ENCODE measurements around the gene EEPD1. TPM values are rescaled to one million over a fixed set of nuclear protein-coding genes. Genes with fewer than 3 reads are reported as not detected.

EEPD1 gene
- total RNA-seq, 4 donors from 2014 or later: 19.8 to 46.3 (median 29.3) TPM

DNA sequence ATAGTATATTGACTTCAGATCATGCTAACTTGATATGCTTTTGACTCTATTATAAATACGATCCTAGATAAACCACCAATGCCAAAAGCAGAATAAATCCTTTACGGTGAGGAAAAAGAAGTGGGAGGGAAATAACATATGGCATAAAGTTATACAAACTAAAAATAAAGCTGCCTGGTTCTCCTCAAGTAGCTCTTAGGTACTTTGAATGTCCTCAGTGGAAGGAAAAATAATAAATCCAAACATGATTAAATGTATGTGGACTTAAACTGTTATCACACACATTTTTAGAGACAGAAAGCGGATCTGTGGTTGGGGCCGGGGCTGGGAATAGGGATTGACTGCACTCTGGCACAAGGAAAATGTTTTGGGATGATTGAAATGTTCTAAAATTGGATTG, 23.6 kb downstream of the EEPD1 start:
- H3K9me3 ChIP-seq: no peaks in the 10 kb centered on the region
- H3K27me3 ChIP-seq: no peaks in the 10 kb centered on the region
- DNase-seq: no peak
- H3K36me3 ChIP-seq: no peaks in the 10 kb centered on the region
- TF ChIP-seq POLR2A (IDR thresholded peaks at IDR 0.05): no peak
- TF ChIP-seq, protein P1, sequence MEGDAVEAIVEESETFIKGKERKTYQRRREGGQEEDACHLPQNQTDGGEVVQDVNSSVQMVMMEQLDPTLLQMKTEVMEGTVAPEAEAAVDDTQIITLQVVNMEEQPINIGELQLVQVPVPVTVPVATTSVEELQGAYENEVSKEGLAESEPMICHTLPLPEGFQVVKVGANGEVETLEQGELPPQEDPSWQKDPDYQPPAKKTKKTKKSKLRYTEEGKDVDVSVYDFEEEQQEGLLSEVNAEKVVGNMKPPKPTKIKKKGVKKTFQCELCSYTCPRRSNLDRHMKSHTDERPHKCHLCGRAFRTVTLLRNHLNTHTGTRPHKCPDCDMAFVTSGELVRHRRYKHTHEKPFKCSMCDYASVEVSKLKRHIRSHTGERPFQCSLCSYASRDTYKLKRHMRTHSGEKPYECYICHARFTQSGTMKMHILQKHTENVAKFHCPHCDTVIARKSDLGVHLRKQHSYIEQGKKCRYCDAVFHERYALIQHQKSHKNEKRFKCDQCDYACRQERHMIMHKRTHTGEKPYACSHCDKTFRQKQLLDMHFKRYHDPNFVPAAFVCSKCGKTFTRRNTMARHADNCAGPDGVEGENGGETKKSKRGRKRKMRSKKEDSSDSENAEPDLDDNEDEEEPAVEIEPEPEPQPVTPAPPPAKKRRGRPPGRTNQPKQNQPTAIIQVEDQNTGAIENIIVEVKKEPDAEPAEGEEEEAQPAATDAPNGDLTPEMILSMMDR (IDR thresholded peaks at IDR 0.05): no peak
- no peak overlapping the region for H3K4me3 ChIP-seq
- H3K4me1 ChIP-seq: no peaks in the 10 kb centered on the region
- H3K27ac ChIP-seq: peak overlapping the region in 1 of 4 donors; percentile 42

DNA sequence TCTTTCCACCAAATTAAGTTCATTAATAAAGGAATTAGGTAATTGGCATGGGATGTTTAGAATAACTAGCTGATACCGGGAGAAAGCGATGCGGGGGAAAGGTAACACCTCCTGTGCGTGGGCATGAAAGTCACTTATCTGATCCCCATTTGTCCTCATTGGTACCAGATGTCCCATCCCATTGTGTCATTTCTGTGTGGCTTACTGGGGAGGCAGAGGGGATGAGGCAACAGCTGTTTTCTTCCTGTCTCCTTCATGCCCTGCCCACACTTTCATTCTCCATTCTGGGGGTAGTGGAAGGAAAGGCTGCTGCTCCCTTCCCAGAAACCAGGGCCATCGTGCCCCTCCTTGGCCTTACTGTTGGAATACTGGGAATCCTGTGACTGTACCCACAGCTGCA, 27.1 kb downstream of the EEPD1 start:
- H3K4me1 ChIP-seq: no peaks in the 10 kb centered on the region
- TF ChIP-seq, protein P1 (IDR thresholded peaks at IDR 0.05): no peak
- TF ChIP-seq POLR2A (IDR thresholded peaks at IDR 0.05): no peak
- H3K27ac ChIP-seq: no peak overlapping the region
- H3K9me3 ChIP-seq: no peaks in the 10 kb centered on the region
- H3K4me3 ChIP-seq: no peak overlapping the region
- DNase-seq: no peak
- H3K36me3 ChIP-seq: no peaks in the 10 kb centered on the region
- H3K27me3 ChIP-seq: no peaks in the 10 kb centered on the region

DNA sequence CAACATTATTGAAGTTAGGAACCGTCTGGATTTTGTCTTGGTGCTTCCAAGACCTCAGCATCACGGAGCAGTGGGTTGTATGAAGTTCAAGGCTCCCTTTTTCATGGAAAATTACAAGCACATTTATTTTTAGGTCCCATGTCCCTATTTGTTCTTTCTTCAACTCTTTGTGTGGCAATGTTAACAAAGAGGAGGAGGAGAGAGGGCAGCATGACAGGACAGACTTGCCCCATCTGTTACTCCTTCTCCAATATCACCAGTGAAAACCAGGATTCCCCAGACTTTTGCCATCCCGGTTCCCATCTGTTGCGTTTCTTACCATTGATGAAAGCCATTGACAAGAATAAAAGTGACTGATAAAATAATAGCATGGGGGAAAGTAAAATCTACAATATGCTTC, 28.6 kb downstream of the EEPD1 start:
- no peaks in the 10 kb centered on the region for H3K9me3 ChIP-seq
- H3K27ac ChIP-seq: no peak overlapping the region
- TF ChIP-seq, protein P1 (IDR thresholded peaks at IDR 0.05): no peak
- TF ChIP-seq POLR2A (IDR thresholded peaks at IDR 0.05): no peak
- H3K27me3 ChIP-seq: no peaks in the 10 kb centered on the region
- no peak overlapping the region for H3K4me3 ChIP-seq
- DNase-seq: no peak
- no peaks in the 10 kb centered on the region for H3K4me1 ChIP-seq
- H3K36me3 ChIP-seq: no peaks in the 10 kb centered on the region

DNA sequence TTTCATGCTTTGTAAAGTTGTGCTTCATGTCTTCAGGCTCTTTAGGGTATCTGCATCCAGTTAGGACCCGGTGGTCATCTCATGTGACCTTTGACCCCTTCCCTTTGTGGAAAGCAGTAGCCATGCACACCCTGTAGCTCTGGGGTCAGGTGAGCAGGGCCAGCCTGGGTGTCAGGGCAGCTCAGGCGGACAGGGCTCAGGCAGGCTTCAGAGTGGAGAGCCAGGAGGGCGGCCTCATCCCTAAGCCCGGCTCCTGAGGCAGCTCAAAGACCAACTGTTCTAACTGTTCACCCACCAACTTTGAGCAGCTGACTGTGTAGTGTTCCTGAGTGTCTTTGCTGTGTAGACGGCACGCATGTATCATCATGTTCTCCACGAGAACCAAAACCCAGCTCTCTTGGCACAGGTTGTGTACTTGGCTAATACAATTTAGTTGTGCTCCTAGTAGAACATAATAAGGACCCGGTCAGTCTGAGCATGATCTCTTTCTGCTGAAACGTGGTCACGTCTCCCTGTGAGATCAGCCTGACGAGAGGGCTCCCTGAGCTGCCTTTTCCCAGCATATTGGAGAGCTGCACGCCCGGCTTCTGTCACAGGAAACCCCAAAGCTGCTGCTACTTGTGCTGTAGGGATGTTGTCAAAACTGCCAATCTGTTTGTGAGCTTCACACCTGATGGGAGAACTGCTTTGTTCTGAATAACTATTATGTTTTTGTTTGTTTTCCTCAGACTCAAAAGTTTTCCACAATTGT, 30.0 kb downstream of the EEPD1 start:
- Histone ChIP-seq H3K4me3 (no peak overlapping the region), H3K36me3 (no peaks in the 10 kb centered on the region), H3K9me3 (no peaks in the 10 kb centered on the region), H3K27me3 (no peaks in the 10 kb centered on the region), H3K27ac (no peak overlapping the region), H3K4me1 (no peaks in the 10 kb centered on the region)
- no peak for DNase-seq
- TF ChIP-seq, protein P1 (IDR thresholded peaks at IDR 0.05): no peak
- no peak for TF ChIP-seq POLR2A (IDR thresholded peaks at IDR 0.05)

DNA sequence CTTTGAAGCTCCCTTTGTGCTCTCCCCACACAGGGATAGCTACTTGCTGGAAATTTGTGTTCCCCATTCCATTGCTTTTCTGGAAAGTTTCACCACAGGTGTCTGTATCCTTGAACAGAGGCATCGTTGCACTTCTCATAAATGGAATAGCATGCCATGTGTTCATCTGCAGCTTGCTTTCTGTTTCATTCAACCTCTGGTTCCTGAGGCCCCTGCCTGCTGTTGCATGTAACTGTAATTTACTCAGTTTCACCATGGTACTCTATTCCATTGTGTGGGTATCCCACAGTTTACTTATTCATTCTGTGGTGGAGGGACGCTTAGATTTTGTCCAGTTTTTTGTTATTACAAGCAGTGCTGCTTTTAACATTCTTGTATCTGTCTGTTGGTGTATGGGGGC, 32.0 kb downstream of the EEPD1 start:
- no peak for DNase-seq
- no peak overlapping the region for H3K4me3 ChIP-seq
- TF ChIP-seq, protein P1 (IDR thresholded peaks at IDR 0.05): no peak
- no peak for TF ChIP-seq POLR2A (IDR thresholded peaks at IDR 0.05)

More for the DNA sequence above, 32.0 kb downstream of the EEPD1 start:
- Histone ChIP-seq H3K27ac (no peak overlapping the region), H3K9me3 (no peaks in the 10 kb centered on the region), H3K36me3 (no peaks in the 10 kb centered on the region), H3K27me3 (no peaks in the 10 kb centered on the region), H3K4me1 (no peaks in the 10 kb centered on the region)

Measured in Peyer's patch (tissue), 4 donors.